8988T (cell line): Measurements from ENCODE around the gene LRIT1.
"Not testable (repeated sequence)": the region's sequence is repeated elsewhere in the genome, so short reads cannot be mapped to it uniquely, and the experiment has no call there.

ENCODE experiments used
- DNase-seq: peaks from one replicate; pipeline ENCODE4 v3.0.0; 2011

LRIT1 gene, protein sequence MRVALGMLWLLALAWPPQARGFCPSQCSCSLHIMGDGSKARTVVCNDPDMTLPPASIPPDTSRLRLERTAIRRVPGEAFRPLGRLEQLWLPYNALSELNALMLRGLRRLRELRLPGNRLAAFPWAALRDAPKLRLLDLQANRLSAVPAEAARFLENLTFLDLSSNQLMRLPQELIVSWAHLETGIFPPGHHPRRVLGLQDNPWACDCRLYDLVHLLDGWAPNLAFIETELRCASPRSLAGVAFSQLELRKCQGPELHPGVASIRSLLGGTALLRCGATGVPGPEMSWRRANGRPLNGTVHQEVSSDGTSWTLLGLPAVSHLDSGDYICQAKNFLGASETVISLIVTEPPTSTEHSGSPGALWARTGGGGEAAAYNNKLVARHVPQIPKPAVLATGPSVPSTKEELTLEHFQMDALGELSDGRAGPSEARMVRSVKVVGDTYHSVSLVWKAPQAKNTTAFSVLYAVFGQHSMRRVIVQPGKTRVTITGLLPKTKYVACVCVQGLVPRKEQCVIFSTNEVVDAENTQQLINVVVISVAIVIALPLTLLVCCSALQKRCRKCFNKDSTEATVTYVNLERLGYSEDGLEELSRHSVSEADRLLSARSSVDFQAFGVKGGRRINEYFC

DNA sequence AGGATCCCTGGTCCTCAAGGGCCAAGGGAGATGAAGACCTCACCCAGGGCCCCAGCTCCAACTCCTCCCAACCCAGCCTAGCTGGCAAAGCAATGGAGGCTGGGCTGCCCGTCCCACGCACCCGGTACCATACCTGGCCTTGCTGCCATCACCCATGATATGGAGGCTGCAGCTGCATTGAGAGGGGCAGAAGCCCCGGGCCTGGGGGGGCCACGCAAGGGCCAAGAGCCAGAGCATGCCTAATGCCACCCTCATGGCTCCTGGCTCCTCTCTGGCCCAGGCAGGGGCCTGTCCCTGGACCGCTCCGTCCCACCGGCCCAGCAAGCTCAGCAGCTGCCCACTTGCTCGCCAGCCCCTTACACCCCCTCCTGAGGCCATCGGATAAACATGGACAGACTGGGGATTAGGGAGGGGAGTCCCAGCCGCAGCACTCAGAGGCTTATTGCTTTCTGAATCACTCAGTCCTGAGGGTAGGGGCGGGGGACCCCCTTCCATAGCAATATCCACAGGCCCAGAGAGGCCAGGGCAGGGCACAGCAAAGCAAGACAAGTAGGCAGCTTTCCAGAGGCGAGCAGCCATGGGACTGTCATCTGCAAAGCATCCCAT lies at the start of gene LRIT1:
Gene LRIT1 (minus strand): TSS at position 362 of the 606 bp plus-strand sequence. CDS start 107 bp downstream, at position 255.
- DNase-seq: no peak

DNA sequence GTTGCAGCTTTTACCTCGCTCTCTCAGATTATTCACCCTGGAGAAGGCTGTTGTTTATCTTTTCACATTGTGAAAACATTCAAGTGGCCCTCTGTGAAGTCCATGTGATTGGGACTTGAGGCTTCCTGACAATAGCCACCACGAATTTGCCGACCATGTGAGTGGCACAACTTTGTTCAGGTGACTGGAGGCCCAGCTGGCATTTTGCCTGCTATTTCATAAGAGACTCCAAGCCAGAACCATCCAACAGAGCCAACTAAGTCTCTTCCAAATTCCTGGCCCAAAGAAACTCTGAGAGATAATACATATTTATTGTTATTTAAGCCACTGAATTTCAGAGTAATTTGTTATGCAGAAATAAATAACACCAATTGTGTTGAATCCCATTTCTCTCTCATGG lies 48.9 kb upstream of the LRIT1 start:
- DNase-seq: no peak

DNA sequence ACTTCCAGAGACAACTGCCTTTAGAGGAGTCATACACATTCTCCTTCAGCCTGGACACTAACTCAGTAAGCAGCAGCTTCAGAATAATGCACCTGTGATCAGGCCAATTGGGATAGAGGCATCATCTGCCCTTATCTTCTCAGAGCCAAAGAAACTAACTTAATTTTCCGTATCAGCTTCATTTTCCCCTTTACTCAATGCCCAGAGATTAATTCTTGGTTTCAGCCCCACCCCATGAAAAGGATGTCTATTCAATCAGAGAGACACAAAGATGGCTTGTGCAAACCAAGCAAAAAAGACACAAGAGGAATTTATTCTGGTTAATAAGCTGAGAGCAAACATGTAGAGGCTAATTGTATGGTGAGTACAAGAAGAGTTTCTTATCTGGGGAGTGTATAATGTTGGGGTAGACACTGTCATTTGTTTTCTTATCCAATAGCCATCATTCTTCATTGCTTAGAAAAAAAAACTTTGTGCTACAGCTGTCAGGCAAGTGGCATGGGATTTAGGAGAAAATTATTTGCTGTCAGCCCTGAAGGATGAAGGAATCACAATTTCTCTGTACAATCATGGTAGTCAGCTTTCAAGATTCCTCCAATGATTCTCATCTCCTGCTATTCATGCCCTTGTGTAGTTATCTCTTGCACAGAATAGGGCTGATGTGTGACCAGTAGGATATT lies 48.3 kb upstream of the LRIT1 start:
- DNase-seq: no peak

DNA sequence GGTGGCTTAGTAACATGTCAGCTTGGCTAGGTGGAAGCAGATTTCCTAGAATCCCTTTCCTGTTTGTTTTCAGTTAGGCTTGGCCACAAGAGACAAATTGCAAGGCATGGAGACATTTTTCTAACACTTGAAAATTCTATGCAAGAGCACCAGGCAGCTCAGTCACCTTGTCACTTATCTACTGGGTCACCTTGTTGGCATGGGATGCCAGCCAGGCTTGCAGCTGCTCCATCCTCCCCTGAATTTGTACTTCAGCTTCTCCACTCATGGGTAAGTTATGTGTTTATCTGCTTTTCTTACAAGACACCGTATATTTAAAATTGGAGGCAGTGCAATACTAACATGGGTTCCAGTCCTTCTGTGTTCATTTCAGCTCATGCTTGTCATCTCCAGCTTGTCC lies 46.8 kb upstream of the LRIT1 start:
- DNase-seq: no peak

DNA sequence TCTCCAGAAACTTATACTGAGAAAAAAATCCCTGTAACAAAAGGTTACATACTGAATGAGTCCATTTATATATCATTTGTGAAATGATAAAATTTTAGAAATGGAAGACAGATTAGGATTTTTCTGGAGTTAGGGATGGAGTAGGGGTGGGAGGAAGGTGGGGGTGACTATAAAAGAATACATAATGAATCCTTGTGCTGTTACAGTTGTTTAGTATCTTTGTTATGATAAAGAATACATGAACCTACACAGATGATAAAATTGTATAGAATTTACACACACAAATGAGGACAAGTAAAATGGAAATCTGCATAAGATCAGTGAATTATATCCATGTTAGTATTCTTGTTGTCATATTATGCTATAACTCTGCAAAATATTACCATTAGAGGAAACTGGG lies 45.3 kb upstream of the LRIT1 start:
- DNase-seq: no peak

DNA sequence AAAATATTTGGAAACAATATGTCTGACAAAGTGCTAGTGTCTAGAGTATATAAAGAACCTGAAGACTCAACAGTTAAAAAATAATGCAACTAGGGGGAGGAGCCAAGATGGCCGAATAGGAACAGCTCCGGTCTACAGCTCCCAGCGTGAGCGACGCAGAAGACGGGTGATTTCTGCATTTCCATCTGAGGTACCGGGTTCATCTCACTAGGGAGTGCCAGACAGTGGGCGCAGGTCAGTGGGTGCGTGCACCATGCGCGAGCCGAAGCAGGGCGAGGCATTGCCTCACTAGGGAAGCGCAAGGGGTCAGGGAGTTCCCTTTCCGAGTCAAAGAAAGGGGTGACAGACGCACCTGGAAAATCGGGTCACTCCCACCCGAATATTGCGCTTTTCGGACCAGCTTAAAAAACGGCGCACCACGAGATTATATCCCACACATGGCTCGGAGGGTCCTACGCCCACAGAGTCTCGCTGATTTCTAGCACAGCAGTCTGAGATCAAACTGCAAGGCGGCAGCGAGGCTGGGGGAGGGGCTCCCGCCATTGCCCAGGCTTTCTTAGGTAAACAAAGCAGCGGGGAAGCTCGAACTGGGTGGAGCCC lies 38.6 kb upstream of the LRIT1 start:
- DNase-seq: not testable (repeated sequence)

DNA sequence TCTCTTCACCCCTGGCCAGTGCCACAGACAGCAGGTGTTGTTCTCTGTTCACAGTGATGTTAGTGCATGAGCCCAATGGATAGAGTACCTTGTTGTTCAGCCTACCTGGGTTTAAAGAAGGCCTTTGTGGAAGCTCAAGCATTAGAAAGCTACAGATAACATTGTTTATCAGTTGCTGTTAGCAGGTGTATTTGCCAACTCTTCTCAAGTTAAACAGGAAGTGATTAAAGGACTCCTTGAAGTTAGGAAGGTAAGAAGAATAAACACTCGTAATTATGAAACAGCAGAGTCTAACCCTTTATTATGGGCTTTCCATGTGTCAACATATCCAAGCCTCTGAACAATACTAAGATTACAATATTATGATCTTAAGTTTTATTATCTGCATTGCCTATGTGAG lies 29.4 kb upstream of the LRIT1 start:
- DNase-seq: no peak

DNA sequence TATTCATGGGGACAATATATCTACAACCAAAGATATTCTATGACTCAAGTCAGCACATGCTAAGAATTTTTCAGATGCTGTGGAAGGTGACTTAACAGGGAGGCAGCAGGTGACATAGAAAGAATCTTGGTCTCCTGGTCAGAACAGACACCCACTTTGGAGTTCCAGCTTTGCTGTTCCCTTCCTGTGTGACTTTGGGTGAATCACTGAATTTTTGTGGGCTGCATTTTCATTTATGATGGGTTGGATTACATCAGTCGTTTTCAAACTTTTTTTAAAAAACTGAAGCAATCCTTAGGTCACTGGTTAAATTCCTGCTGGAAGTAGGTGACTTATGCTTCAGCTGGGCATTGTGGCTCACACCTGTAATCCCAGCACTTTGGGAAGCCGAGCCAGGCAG lies 28.4 kb upstream of the LRIT1 start:
- no peak for DNase-seq

DNA sequence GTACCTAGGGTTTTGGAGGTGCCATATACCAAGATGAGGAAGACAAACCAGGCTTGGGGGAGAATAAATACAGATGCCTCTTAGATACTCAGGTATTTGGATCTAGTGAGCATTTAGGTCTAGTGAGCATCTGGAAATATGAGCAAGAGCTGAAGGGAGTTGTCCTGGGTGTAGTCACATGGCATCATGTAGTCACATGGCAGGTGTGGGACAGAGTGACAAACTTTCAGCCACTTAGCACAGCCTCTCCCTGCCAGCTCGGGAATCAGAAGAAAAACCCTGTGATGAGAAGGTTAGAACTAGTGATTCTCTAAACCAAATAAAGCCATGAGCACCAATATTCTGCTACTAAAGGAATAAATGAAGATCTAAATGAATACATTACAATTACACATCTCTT lies 27.8 kb upstream of the LRIT1 start:
- DNase-seq: no peak

DNA sequence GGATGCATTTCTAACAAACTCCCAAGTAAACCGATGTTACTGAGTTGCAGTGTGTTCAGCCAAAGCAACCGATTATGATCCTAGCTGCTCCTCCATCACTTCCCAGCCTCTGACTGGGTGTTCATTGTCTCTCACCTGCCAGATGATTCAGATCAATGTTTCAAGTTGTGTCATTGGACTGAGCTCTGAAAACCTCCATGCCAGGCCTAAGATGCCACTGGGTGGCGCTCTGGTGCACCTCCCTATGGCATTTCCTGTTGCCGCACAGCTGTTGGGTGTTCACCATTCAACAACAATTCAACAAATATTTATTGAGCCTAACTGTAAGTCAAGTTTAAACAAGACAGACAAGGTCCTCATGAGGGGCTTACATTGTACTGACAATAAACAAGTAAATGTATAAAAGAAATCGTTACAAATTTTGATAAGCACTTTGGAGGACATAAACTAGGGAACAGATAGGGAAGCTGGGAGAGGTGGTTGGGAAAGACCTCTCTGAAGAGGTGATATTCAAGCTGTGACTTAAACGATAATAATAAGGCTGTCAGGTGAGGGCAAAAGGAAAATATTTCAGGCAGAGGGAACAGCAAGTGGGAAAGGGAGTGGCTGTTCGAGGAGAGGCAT lies 26.3 kb upstream of the LRIT1 start:
- no peak for DNase-seq

DNA sequence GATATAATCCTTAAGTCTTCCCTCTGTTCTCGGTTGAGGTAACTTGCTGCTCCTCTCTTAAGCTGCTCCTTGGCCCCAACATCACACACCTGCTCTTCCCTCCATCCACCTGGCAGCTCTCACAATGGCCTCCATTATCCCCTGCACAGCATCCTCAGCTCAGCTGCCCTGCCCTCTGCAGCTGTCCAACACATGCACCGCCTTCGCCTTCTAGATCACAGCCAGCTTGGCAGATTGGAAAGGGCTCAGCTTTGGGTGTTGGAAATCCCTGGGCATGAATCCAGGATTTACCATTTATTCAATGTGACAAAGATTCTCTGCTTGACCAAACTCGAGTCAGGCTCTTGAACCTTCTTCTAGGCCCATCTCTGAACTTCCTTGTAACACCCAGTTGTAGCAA lies 24.1 kb upstream of the LRIT1 start:
- no peak for DNase-seq

DNA sequence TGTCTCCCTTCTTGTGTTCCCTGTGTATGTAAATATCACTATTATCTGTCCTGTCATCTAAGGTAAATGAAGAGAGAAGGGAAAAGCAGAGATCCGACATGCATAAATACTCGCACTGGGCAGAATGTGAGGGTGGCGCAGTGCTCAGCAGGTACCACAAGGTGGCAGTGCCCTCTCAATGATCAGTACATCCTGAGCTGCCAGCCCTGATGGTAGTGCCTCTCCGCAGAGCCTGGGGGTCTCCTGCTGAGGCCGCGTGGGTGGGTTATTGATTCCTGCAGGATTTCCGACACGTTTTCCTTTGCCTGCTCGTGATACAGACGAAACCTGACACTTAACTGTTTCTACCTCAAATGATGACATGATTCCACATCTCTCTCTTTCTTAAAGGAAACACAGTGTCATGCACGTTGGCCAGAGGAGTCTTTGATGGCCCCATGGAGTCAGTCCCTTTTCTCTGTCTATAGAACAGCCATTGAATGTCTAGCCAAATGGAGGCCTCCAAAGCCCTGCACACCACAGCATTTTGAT lies 23.3 kb upstream of the LRIT1 start:
- DNase-seq: no peak

DNA sequence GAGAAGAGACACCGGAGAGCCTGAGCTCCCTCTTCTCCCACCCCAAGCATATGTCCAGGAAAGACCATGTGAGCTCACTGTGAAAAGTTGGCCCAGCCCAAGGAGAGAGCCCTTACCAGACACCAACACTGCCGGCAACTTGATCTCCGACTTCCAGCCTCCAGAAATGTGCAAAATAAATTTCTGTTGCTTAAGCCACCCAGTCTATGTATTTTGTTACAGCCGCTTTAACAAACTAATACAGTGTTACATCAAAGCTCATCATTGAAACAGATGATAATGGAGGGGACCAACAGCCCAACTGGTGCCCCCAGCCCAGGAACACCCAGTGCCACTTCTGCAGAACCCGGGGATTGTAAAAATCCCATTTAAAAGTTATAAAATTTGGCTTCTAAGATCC lies 22.4 kb upstream of the LRIT1 start:
- no peak for DNase-seq

DNA sequence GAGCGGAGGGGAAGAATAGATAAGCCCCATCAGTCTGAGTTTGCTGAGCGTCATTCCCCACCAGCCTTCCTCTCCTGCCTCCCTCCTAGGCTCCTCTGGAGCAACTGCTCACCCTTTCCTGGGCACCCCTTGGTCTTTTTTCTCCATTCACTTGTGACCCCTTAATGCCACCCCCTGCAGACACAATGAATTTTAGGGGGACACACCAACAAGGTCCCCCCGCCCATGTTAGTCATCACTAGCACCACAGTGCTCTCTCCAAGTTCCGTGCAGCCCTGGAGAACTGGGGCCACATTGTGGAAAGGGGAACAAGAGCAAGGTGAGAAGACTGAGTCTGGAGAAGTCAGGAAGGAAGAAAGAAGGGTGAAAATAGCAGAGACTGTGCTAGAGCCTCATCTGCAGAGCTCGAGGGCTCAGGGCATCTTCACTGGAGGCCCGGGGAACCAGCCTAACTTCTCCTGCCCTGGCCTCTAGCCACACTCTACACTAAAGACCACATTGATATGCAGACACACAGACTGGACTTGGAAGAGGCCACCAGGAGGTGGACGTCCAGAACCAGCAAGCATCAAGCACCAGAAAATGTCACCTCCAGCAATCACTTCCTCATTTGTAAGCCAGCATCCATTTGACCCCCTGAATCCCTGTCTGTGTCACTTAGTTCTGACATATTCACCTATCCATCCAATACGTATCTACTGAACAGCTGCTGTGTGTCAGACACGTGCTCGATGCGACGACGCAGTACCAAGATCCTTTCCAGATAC lies 21.0 kb upstream of the LRIT1 start:
- DNase-seq: no peak

DNA sequence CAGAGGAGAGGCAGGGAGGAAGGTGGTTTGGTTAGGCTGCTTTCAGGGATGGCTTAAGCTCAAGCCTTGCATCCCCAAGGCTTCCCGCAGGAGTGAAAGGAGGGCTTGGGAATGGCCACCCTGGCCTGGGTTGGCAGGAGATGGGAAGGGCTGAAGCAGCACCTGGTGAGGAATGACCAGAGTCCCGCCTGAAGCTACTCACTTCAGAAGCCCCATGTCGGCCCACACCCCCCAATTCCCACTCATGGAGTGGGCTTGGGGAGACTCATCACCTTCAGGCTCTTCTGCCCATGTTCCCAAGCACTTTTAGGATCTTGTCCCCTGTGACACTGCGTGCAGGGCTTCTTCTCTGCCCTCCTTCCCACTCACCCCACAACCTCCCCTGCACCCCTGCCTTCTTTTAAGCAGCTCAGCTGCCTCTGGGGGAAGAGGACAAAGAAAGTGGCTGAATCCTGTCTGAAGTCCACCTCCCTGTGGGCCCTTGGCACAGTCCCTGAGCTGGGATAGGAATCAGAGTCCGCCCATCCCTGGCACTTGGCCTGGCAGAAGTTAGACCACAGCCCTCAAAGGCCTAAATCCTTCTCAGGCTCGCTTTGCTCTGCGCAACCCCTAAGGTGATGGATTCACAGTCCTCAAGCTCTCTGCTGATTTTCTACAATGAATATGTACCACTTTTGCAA lies 20.0 kb upstream of the LRIT1 start:
- DNase-seq: no peak

DNA sequence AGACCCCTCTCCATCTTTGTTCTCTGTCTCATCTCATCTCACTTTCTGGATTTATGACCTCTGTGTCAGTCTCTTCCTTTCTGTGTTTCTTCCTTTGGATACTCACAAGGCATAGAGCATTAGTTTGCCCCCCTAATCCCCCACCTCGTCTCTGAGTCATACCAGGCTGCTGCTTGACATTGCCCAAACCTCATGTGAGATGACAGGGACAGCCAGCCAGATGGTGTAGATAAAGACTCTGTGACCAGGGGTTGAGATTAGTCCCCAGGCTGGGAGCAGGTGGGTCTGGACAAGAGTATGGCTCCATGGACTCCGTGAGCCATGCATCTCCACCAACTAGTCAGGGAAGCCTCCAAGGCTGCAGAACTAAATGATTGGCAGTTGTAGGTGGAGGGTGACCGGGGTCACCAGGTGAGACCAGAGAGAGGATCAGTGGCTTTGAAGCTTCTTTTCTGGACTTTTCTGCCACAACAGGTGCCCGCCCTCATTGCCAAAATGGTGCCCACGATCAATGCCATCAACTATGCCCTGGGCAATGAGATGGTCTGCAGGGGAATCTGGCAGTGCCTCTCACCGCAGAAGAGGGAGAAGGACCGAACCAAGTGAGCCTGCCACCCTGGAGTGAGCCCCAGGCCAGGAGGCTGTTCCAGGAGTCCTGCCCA lies 16.8 kb upstream of the LRIT1 start:
- no peak for DNase-seq

DNA sequence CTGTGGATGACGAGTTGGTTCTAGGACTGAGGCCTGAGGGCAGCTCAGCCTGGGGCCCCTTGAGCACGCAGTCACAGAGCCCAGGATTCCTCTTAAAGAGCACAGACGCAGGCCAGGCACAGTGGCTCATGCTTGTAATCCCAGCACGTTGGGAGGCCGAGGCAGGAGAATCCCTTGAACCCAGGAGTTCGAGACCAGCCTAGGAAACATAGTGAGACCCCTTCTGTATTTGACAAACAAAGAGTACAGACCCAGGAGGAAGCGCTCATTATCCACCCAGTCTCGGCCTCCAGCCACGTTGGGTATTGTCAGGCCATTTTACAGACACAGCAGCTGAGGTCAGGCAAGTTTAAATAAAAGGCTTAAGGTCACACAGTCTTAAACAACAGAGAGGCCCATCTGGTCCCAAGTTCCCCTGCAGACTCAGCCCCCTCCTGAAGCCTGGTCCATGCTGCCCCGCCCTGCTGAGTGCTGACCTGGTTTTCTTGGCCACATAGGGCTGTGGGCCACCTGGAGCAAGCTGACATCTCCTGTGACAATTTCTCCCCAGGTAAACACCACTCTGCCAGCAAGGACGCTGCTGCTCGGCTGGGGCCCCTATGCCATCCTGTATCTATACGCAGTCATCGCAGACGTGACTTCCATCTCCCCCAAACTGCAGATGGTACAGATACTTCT lies 16.1 kb upstream of the LRIT1 start:
- no peak for DNase-seq

DNA sequence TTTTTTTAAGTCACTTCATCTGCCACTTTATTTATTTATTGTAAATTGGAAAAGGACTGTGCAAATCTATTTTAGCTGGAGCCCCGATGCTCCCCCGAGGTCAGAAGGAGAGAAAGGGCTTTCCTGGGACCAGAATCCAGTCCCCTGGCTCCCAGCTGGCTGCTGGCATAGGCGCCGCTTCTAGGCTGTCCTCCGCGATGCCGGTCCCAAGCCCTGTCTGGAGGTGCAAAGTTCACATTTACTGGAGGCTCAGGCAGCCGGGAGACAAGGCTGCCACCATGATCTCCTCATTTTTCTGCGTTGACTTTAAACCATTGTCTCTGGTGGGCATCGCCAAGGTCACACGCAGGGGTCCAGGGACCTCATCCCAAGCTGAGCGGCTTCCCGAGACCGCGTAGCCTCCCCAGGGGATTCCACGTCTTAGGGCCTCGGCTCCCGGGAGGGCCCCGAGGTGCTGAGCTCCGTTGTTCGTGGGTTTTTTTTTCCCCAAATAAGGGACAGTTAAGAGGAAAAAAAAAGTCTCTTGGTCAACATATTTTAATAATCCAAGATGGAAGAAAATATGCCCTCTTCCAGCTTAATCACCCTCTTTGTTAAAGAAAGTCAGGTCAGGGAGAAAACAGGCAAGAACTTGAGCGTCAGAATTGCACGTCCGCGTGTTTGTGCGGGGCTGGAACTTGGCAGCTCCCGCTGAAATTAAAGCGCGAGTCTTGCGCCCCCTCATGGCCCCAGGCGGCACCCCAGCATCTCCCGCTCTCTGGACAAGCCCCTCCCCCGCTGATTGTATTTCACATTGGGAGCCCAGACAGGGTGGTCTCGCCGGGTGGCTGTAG lies 15.4 kb upstream of the LRIT1 start:
- DNase-seq: no peak
